ENCODE results near the gene LHX2.

The LHX2 gene

DNA sequence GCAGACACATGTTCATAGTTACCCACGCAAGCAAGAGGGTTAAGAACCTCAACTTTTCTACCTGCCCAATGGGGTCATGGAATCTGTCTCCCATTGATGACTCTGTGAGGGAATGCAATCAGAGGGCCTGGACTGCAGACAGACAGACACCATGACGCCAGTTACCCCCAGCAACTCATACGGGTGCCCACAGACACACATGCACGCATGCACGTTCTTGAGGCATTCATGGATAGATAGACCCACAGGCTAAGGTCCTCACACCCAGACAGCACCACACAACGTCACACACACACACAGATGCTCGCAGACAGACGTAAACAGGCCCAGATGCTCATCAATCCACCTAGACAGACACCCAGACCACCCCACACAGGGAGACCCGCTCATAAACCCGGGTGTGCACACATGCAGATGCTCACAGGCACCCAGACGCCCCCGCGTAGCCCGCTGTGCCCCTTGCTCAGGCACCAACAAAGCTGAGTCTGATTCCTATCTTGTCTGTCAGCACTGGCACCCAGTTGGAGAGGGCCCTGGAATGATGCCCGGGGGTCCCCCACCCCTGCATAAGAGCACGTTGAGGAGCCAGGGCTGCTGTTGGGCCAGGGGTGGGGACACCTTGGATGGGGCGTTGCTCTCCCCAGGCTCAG is 23.6 kb downstream of the LHX2 start:
- DNase-seq: no peak

- no peak for DNase-seq
Measured at GRCh38 chr9:124036578-124036977, 25.0 kb downstream of the LHX2 start.

DNA sequence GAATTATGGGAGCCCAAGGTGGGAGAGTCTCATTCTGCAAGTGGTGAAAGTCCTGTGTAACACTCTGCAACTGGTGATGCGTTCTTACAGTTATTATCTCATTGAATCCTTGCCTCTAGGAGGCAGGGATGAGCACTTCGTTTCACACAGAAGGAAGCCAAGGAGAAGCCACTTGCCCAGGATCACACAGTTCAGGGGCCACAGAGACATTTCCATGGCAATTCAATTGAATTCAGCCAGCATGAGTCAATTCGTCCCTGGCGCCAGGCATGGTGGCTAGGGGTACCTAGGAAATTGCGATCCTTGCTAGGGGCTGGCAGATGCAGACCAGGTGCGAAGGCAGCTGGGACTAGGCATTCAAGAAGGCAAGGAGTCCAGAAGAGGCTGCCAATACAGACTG is 26.2 kb downstream of the LHX2 start:
- DNase-seq: no peak

GRCh38 chr9:124038239-124038638 is 26.7 kb downstream of the LHX2 start:
- DNase-seq: no peak

- DNase-seq: no peak
Measured at GRCh38 chr9:124038790-124039633, 27.4 kb downstream of the LHX2 start.

DNA sequence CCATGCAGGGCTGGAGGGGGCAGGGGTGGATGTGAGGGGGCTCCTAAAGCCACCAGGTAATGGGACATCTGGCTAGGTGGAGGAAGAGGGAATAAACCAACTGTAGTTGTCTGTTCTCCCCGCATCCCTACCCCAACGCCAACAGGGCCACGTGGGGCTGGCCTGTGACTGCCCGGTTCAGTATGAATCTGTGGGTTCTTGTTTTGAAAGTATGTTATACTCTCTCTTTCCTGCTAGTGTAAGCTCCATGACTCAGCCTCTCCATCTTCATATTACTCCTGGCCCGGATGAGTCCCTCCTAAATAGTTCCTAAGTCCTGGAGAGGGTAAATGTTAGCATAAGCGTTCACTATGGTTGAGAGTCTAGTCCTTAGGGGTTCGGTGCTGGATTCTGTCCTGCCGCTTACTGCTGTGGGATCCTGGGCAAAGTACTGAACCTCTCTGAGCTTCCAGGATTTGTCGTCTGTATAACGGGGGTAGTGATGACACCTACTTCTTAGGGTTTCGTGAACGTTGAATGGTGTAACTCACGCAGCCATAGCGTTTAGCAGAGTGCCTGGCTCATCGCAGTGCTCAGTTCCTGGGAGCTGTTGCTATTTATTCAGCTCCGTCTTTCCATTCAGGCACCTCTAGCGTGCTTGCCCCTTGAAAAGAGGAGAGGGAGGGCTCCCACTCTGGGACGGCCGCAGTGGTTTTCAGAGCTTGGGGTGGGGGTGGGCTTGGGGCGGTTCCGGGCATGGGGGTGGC is 28.8 kb downstream of the LHX2 start:
- no peak for DNase-seq

DNA sequence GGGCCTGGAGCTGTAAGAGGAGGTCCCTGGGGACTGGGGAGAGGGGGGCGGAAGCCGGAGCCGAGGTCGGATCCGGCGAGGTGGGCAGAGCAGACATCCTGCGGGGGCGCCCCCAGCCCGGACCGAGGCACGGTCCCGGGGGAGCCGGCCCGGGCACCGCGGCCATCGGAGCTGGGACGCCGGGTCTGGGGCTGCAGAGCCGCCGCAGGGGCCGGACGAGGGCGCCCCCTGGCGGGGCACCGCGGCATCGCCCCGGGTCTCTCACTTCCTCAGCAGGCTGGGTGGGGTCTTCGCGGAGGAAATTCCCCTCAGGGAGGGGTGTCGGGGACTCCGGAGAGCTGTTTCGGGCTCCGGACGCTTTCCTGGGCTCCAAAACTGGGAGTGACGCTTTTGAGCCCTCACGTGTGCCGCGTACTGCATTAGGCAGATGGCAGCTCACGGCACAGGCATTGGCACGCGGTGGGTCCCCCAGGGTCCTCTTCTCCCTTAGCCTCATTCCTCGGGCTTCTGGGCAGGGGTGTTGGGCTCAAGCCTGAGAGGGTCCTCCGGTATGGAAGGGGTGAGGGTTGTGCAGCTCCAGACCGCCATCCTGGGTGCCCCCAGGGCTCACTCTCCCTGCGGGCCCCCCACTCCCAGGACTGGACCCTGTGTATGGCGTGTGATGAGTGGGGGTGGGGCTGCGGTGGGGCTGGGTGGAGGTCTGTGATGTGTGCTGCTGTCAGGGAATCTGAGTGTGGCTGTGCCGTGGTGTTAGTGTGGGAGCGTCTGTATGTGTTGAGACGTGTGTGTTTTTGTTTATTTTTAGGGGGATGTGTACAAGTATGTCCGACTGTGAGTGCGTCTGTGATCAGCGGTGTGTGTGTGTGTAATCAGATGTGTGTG is 29.6 kb downstream of the LHX2 start:
- peak; percentile 33 for DNase-seq

- no peak for DNase-seq
Measured at GRCh38 chr9:124041817-124042116, 30.2 kb downstream of the LHX2 start.

GRCh38 chr9:124042201-124042721 is 30.7 kb downstream of the LHX2 start:
- no peak for DNase-seq

DNA sequence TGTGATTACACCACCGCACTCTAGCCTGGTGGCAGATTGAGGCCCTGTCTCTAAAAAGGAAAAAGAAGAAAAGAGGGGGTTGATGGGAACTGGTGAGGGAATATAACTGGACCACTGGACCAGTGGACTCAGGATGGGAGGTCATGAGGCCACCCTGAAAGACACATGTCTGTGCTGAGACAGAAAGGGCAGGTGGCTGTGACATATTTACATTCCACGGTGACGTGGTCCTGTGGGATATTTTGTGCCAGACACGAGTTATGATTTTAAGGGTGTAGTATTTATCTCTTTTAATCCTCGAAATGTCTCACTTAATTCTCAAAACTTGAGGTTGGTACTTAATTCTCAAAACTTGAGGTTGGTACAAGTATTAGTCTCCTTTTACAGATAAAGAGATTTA is 32.9 kb downstream of the LHX2 start:
- no peak for DNase-seq

- DNase-seq: no peak
Measured at GRCh38 chr9:124045076-124045829, 33.7 kb downstream of the LHX2 start.

DNA sequence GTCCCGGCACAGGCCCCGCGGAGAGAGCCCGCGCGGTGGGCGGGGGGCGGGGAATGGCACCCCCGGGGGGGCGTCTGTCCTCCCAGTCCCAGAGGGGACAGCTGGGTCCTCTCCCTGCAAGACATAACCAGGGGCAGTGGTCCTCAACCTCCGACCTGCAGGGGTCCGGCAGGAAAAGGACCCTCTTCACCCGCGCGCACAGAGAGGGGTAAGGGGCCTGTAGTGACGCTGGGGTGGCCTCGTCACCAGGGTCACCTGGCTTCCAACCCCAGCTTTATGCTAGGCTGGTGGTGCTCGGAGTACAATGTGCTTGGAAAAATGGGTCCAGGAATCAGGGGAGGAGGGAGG is 34.2 kb downstream of the LHX2 start:
- no peak for DNase-seq

DNA sequence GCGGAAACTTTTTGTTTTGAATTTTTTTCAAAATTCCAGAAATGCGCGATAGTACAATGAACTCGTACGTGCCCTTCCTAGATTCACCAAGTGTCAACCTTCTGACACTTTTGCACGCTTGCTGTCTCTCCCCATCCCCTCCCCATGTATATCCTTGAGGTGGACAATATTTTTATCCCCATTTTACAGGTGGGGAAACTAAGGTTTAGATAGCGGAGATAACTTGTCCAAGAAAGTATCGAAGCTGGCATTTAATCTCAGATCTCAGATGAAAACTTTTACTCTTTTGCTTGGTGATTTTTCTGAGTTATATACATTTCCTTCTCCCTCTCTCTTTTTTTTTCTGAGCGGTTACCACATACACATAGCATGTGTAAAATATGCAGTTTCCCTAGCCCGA is 34.6 kb downstream of the LHX2 start:
- no peak for DNase-seq

- DNase-seq: no peak
Measured at GRCh38 chr9:124047251-124047672, 35.7 kb downstream of the LHX2 start.

DNA sequence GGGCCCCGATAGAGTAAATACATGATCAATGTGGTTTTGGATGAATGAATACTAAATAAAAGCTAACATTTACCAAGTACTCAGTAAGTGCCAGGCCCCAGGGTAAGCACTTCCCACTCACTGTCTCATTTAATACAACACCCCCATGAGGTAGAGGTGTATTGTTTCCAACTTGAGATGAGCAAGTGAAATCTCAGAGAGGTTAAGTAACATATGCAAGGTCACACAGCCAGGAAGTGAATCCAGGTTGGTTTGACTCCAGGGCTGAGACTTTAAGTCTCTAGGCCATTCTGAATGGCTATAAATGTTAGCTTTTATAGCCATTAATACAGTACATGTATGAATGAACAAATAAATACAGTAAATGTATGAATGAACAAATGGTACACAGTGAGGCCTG is 39.4 kb downstream of the LHX2 start:
- DNase-seq: no peak

GRCh38 chr9:124052401-124052800 is 40.8 kb downstream of the LHX2 start:
- DNase-seq: no peak

DNA sequence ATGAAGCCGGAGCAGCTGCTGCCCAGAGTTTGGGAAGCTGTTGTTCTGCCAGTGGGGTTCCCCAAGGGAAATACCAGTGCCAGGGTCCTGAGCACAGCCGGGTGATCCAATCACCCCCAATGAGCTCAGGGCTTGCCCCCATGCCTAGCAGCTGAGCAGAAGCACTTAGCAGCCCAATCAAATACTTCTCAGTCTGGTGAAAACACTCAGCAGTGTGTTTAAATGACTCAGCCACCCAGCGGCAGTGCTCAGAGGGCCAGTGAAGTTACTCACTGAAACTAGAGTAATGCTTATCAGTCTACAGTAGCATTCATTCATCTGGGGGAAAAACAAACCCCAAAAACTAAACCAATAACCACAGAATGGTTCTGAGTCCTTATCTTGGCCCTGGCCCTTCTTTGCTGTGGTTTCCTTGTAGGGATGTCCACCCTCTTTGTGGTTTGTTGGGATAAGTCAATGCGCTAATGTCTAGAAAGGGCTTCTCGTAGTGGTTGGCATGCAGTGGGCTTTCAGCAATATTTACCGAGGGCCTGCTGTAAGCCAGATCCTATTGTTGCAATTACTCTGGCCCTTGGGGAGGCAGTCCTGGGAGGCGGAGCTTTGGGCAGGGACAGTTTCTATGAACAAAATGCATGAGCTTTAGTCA is 43.1 kb downstream of the LHX2 start:
- peak; percentile 28 for DNase-seq

- DNase-seq: no peak
Measured at GRCh38 chr9:124060844-124061605, 49.5 kb downstream of the LHX2 start.

DNA sequence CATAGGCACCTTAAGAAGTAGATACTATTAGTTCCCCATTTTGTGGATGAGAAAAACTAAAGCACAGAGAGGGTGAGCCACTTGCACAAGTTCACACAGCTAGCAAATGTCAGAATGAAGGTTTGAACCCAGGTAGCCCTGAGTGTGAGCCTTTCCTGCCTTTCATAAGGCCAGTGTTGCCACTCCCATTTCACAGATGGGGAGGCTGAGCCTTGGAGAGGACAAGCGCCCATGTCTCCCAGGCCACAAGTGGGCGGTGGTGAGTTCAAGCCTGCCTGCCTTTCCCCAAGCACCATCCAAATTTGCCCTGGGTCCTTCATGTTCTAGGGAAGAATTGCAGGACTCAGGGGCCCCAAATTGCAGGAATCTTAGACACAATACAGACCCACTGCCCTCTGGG is 50.6 kb downstream of the LHX2 start:
- no peak for DNase-seq

DNA sequence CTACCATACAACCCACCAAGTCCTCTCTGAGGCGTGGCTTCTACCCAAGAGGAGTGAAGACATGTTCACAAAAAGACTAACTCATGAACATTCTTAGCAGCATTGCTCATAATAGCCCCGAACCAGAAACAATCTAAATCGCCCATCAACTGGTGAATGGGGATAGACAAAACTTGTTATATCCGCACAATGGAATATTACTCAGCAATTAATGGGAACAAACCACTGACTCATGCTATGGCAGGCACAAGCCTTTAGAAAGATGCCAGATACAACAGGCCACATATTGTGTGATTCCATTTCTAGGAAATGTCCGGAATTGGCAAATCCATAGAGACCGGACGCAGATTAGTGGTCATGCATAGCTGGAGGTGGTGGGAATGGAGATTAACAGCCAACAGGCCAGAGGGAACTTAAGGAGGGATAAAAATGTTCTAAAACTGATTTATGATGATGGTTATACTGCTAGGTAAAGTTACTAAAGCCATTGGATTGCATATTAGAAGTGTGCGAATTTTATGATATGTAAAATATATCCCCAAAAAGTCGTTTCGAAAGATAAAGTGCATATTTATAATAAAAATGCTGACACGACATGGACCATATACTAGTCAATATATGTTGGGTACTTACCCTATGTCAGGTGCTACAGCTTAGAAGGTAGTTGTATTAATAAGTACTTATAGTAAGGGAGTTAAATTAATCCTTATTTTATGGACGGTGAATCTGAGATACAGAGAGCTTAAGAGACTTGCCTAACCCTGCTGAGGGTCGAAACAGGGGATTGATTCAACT is 55.4 kb downstream of the LHX2 start:
- DNase-seq: no peak

Measured in stimulated activated CD4-positive, alpha-beta T cell treated with anti-CD3 and anti-CD28 coated beads, Interleukin-4, amount 100 ng/mL, for 24 hours (primary cell).